Measurements from ENCODE around the gene ARL6IP4. TPM values are rescaled to one million over a fixed set of nuclear protein-coding genes. Genes with fewer than 3 reads are reported as not detected.

Gene ARL6IP4
- total RNA-seq, 1 experiment from 2014 or later = 189 TPM

GRCh38 chr12:122989874-122990419 lies 9.5 kb downstream of the ARL6IP4 start:
- no peak overlapping the region for H3K27ac ChIP-seq (ENCODE audit: low read depth, low read length, poor library complexity, severe bottlenecking)
- DNase-seq (ENCODE audit: low spot score) = no peak
- no peaks in the 10 kb centered on the region for H3K9me3 ChIP-seq (ENCODE audit: low read depth, low read length, poor library complexity, severe bottlenecking)
- no TSS peak for BruUV-seq (replicated peaks)
- intact Hi-C loops (cut with micrococcal nuclease; ENCODE audit: unreplicated experiment) = no loop called here
- no peak overlapping the region for H3K4me3 ChIP-seq (ENCODE audit: low read depth, low read length, poor library complexity, severe bottlenecking)
- CTCF ChIA-PET = interaction anchor here (1.0 kb wide), 1 partner anchor 248 kb away, joined by 4 read pairs; no protein-coding TSS in a partner anchor
- no peak for TF ChIP-seq CTCF (conservative IDR thresholded peaks at IDR 0.05; ENCODE audit: low read depth, low read length)
- TF ChIP-seq EZH2 (IDR thresholded peaks at IDR 0.05; ENCODE audit: borderline replicate concordance, low read depth, low read length, poor library complexity, severe bottlenecking) = no peak
- no peaks in the 10 kb centered on the region for H3K27me3 ChIP-seq (replicated peaks; ENCODE audit: insufficient read depth, low read depth, low read length, poor library complexity)
- no peaks in the 10 kb centered on the region for H3K4me1 ChIP-seq (ENCODE audit: insufficient read depth, low read length, poor library complexity, severe bottlenecking)
- POLR2A ChIA-PET (ENCODE audit: low non-redundant PET) = no interaction called here
- H3K36me3 ChIP-seq (ENCODE audit: insufficient read depth, low read length, poor library complexity, severe bottlenecking) = no peaks in the 10 kb centered on the region

DNA sequence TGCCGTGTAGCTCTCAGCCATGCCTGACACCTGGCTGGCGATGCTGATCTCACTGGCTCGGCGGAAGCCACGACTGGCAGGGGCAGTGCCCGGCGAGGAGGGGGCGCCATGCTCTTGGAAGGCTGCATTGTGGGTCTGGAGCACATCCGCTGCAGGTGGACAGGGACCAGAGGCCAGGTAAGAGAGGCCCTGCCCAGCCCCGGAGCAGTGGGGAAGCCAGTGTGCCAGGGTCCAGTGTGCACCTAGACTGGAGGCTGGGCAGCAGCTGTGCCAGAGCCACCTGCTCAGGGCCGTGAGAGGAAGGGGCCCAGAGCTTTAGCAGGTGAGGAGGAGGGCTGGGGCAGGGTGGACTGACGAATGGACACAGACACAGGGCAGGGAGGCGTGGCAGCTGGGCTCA lies 10.1 kb downstream of the ARL6IP4 start:
- intact Hi-C loops (cut with micrococcal nuclease; ENCODE audit: unreplicated experiment) = no loop called here
- ChIA-PET CTCF (no interaction called here), POLR2A (ENCODE audit: low non-redundant PET) (no interaction called here)
- no peak for DNase-seq (ENCODE audit: low spot score)
- TF ChIP-seq EZH2 (IDR thresholded peaks at IDR 0.05; ENCODE audit: borderline replicate concordance, low read depth, low read length, poor library complexity, severe bottlenecking) (no peak), CTCF (conservative IDR thresholded peaks at IDR 0.05; ENCODE audit: low read depth, low read length) (no peak)
- no peaks in the 10 kb centered on the region for H3K9me3 ChIP-seq (ENCODE audit: low read depth, low read length, poor library complexity, severe bottlenecking)
- no peaks in the 10 kb centered on the region for H3K27me3 ChIP-seq (replicated peaks; ENCODE audit: insufficient read depth, low read depth, low read length, poor library complexity)
- no peaks in the 10 kb centered on the region for H3K4me1 ChIP-seq (ENCODE audit: insufficient read depth, low read length, poor library complexity, severe bottlenecking)
- no peak overlapping the region for H3K4me3 ChIP-seq (ENCODE audit: low read depth, low read length, poor library complexity, severe bottlenecking)
- H3K27ac ChIP-seq (ENCODE audit: low read depth, low read length, poor library complexity, severe bottlenecking) = no peak overlapping the region
- no TSS peak for BruUV-seq (replicated peaks)
- no peaks in the 10 kb centered on the region for H3K36me3 ChIP-seq (ENCODE audit: insufficient read depth, low read length, poor library complexity, severe bottlenecking)

DNA sequence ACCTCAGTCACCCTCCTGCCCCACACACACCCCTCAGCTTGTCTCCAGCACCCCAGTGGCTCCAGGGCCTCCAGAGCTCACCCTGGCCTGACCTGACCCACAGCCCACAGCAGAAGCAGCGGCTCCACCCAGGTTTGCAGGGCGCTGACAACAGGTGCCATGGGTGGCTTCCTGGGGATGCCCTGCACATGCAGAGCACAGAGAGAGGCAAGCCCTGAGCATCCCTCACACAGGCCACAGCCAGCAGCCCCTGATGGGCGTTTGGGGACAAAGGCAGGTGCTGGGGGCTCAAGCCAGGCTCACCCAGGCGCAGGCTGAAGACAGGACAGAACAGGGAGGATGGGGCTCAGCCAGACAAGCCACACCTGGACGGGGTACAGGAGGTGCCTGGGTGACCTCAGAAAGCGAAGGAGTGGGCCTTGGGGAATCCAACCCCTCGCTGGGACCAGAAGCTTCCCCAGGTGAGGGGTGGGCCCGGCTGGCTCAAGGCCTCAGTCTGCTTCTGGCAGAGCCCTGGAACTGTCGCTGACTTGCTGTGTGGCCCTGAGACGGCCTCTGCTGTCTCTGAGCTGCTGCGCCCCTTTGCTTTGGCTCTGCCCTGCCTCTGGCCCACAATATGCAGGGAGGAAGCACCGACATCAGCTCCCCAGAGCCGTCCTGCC lies 10.6 kb downstream of the ARL6IP4 start:
- intact Hi-C loops (cut with micrococcal nuclease; ENCODE audit: unreplicated experiment) = no loop called here
- DNase-seq (ENCODE audit: low spot score) = no peak
- ChIA-PET CTCF (no interaction called here), POLR2A (ENCODE audit: low non-redundant PET) (no interaction called here)
- Histone ChIP-seq H3K9me3 (ENCODE audit: low read depth, low read length, poor library complexity, severe bottlenecking) (no peaks in the 10 kb centered on the region), H3K4me3 (ENCODE audit: low read depth, low read length, poor library complexity, severe bottlenecking) (no peak overlapping the region), H3K27ac (ENCODE audit: low read depth, low read length, poor library complexity, severe bottlenecking) (no peak overlapping the region), H3K4me1 (ENCODE audit: insufficient read depth, low read length, poor library complexity, severe bottlenecking) (no peaks in the 10 kb centered on the region), H3K27me3 (replicated peaks; ENCODE audit: insufficient read depth, low read depth, low read length, poor library complexity) (no peaks in the 10 kb centered on the region), H3K36me3 (ENCODE audit: insufficient read depth, low read length, poor library complexity, severe bottlenecking) (no peaks in the 10 kb centered on the region)
- no TSS peak for BruUV-seq (replicated peaks)
- TF ChIP-seq EZH2 (IDR thresholded peaks at IDR 0.05; ENCODE audit: borderline replicate concordance, low read depth, low read length, poor library complexity, severe bottlenecking) (no peak), CTCF (conservative IDR thresholded peaks at IDR 0.05; ENCODE audit: low read depth, low read length) (no peak)

Measured in A673 (cell line).